WTC11 (cell line): Measurements from ENCODE around the gene EPHX1. TPM values are rescaled to one million over a fixed set of nuclear protein-coding genes. Genes with fewer than 3 reads are reported as not detected.

Source experiments
- ATAC-seq: fragments of 200-7000 bp; cut with Tn5 transposase; 2 replicates; pipeline ENCODE4 v1.10.0; 2021; ENCODE audit warnings: mild to moderate bottlenecking, moderate library complexity
- CTCF ChIA-PET: fragments of 300-600 bp; sonication (Branson Sonifier 250); formaldehyde crosslinking; loops from one replicate; lab custom pipeline; 2021; ENCODE audit warnings: antibody characterized with exemption; lab: Charles Lee
- POLR2A ChIA-PET: fragments of 350-600 bp; sonication (Branson Sonifier 250); formaldehyde crosslinking; loops from one replicate; lab custom pipeline; 2021; ENCODE audit warnings: antibody characterized with exemption; lab: Charles Lee
- DNase-seq: peaks from one replicate; pipeline ENCODE4 v3.0.0; 2021; ENCODE audit warnings: low spot score
- H3K27ac Mint-ChIP-seq: 2 replicates; pipeline ENCODE4 v1.8.0; 2021; ENCODE audit warnings: mixed read lengths
- H3K27me3 Mint-ChIP-seq: 2 replicates; pipeline ENCODE4 v1.8.0; 2021; ENCODE audit warnings: low read depth, mild to moderate bottlenecking, moderate library complexity, mixed read lengths
- H3K36me3 Mint-ChIP-seq: 2 replicates; pipeline ENCODE4 v1.8.0; 2021; ENCODE audit warnings: mixed read lengths
- H3K4me1 Mint-ChIP-seq: 2 replicates; pipeline ENCODE4 v1.8.0; 2022; ENCODE audit warnings: mixed read lengths
- H3K4me3 Mint-ChIP-seq: 2 replicates; pipeline ENCODE4 v1.8.0; 2021; ENCODE audit warnings: mild to moderate bottlenecking, moderate library complexity, mixed read lengths
- H3K9me3 Mint-ChIP-seq: 2 replicates; pipeline ENCODE4 v1.8.0; 2021; ENCODE audit warnings: mixed read lengths
- CREB1 ChIP-seq: sonication (generic); formaldehyde crosslinking; IDR thresholded peaks from 2 replicates; pipeline ENCODE4 v1.8.0; 2023; ENCODE audit warnings: mild to moderate bottlenecking, missing genetic modification reagents
- E2F5 ChIP-seq: sonication (generic); formaldehyde crosslinking; IDR thresholded peaks from 2 replicates; pipeline ENCODE4 v1.8.1; 2022; ENCODE audit warnings: mild to moderate bottlenecking, moderate library complexity, missing genetic modification reagents
- ELF4 ChIP-seq: sonication (generic); formaldehyde crosslinking; IDR thresholded peaks from 2 replicates; pipeline ENCODE4 v1.8.1; 2022; ENCODE audit warnings: low read depth, mild to moderate bottlenecking, moderate library complexity, missing genetic modification reagents
- ETV6 ChIP-seq: sonication (generic); formaldehyde crosslinking; IDR thresholded peaks from 2 replicates; pipeline ENCODE4 v1.8.1; 2022; ENCODE audit warnings: mild to moderate bottlenecking, missing genetic modification reagents
- HMGA2 ChIP-seq: fragments of 250-450 bp; sonication (Bioruptor Pico); IDR thresholded peaks from 2 replicates; pipeline ENCODE4 v1.4.0; 2021; ENCODE audit warnings: mild to moderate bottlenecking, moderate library complexity
- IRF1 ChIP-seq: sonication (generic); formaldehyde crosslinking; IDR thresholded peaks from 2 replicates; pipeline ENCODE4 v1.8.0; 2023; ENCODE audit warnings: missing genetic modification reagents
- MLX ChIP-seq: sonication (generic); formaldehyde crosslinking; IDR thresholded peaks from 2 replicates; pipeline ENCODE4 v1.8.1; 2023; ENCODE audit warnings: mild to moderate bottlenecking, missing genetic modification reagents, moderate library complexity
- OVOL2 ChIP-seq: fragments of 250-450 bp; sonication (Bioruptor Pico); IDR thresholded peaks from 2 replicates; pipeline ENCODE4 v1.9.0; 2021; ENCODE audit warnings: mild to moderate bottlenecking, borderline replicate concordance
- RELA ChIP-seq: sonication (generic); formaldehyde crosslinking; IDR thresholded peaks from 2 replicates; pipeline ENCODE4 v1.8.1; 2022; ENCODE audit warnings: missing genetic modification reagents, mild to moderate bottlenecking, borderline replicate concordance
- SMAD4 ChIP-seq: sonication (generic); formaldehyde crosslinking; IDR thresholded peaks from 2 replicates; pipeline ENCODE4 v1.8.0; 2022; ENCODE audit warnings: mild to moderate bottlenecking, missing genetic modification reagents
- SOX15 ChIP-seq: fragments of 250-450 bp; sonication (Bioruptor Pico); IDR thresholded peaks from 2 replicates; pipeline ENCODE4 v1.9.0; 2021; ENCODE audit warnings: mild to moderate bottlenecking
- TEAD1 ChIP-seq: sonication (generic); formaldehyde crosslinking; IDR thresholded peaks from 2 replicates; pipeline ENCODE4 v1.8.0; 2022; ENCODE audit warnings: mild to moderate bottlenecking, missing genetic modification reagents
- ZNF121 ChIP-seq: sonication (generic); formaldehyde crosslinking; IDR thresholded peaks from 2 replicates; pipeline ENCODE4 v1.8.0; 2023; ENCODE audit warnings: missing genetic modification reagents
- ZNF138 ChIP-seq: sonication (generic); formaldehyde crosslinking; conservative IDR thresholded peaks from 2 replicates; pipeline ENCODE4 v1.8.1; 2022; ENCODE audit warnings: mild to moderate bottlenecking, moderate library complexity, missing genetic modification reagents
- ZNF219 ChIP-seq: sonication (generic); formaldehyde crosslinking; IDR thresholded peaks from 2 replicates; pipeline ENCODE4 v1.8.0; 2023; ENCODE audit warnings: missing genetic modification reagents, mild to moderate bottlenecking, borderline replicate concordance
- ZNF263 ChIP-seq: sonication (generic); formaldehyde crosslinking; IDR thresholded peaks from 2 replicates; pipeline ENCODE4 v1.8.1; 2022; ENCODE audit warnings: low read depth, mild to moderate bottlenecking, moderate library complexity, missing genetic modification reagents
- ZNF281 ChIP-seq: sonication (generic); formaldehyde crosslinking; IDR thresholded peaks from 2 replicates; pipeline ENCODE4 v1.8.0; 2023; ENCODE audit warnings: mild to moderate bottlenecking, missing genetic modification reagents
- ZSCAN18 ChIP-seq: fragments of 250-450 bp; sonication (Bioruptor Pico); IDR thresholded peaks from 2 replicates; pipeline ENCODE4 v2.1.2; 2022; ENCODE audit warnings: mild to moderate bottlenecking, moderate library complexity
- total RNA-seq: library from RNA; stranded (reverse); gene quantifications from 3 replicates; pipeline ENCODE4 v1.2.3, GENCODE V29; 2021
- TF ChIP-seq, protein P1 (sequence below): sonication (generic); formaldehyde crosslinking; IDR thresholded peaks from 2 replicates; pipeline ENCODE4 v1.8.0; 2022; ENCODE audit warnings: mild to moderate bottlenecking, missing genetic modification reagents
- TF ChIP-seq, protein P2 (sequence below): sonication (generic); formaldehyde crosslinking; IDR thresholded peaks from 2 replicates; pipeline ENCODE4 v1.8.0; 2022; ENCODE audit warnings: mild to moderate bottlenecking, missing genetic modification reagents

Gene EPHX1
- total RNA-seq, 1 experiment from 2014 or later = 60.9 TPM

DNA sequence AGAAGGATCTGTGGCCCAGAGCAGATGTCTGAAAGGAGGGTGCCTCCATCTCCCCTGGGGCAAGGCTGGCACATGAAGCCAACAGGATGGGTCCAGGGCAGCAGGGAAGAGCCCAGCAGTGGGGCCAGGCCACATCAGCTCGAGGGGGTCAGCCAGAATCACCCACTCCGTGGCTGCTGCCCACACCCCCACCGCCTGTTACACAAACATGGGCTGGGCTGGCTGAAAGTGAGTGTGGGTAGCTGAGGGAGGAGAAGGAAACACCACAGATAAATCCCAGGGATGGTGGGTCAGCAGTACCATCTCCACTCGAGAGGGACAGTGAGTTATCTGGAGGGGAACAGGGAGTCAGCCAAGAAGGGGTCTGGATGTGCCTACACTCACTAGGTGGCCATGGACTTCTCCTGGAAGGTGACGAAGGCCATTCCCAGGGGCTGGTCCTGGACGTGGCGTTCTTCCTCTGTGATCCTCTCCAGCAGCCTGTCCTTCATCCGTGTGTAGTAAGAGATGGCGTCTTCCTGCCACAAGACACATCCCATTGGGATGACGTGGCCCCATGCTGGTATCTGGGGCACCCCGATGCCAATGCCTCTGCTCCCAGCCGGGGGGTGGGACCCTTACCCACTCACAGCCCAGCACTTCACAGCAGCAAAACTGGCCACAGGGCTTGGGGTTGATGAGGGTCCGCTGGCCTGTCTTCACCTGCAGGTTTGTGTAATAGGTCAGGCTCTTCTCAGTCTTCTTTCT lies 52.1 kb downstream of the EPHX1 start:
- no peak for TF ChIP-seq ETV6
- no peak for TF ChIP-seq ZSCAN18 (CRISPR knock-in tag)
- CTCF ChIA-PET = interaction anchor here (2.3 kb wide), 1 partner anchor 17 kb away, joined by 8 read pairs; no protein-coding TSS in a partner anchor
- POLR2A ChIA-PET = no interaction called here
- no peak overlapping the region for H3K27ac Mint-ChIP-seq
- ATAC-seq = no peak
- H3K9me3 Mint-ChIP-seq = no peaks in the 10 kb centered on the region
- no peak for DNase-seq
- H3K4me1 Mint-ChIP-seq = no peaks in the 10 kb centered on the region
- H3K36me3 Mint-ChIP-seq = peaks cover 74% of the 10 kb centered on the region
- no peak overlapping the region for H3K4me3 Mint-ChIP-seq
- H3K27me3 Mint-ChIP-seq = no peaks in the 10 kb centered on the region

DNA sequence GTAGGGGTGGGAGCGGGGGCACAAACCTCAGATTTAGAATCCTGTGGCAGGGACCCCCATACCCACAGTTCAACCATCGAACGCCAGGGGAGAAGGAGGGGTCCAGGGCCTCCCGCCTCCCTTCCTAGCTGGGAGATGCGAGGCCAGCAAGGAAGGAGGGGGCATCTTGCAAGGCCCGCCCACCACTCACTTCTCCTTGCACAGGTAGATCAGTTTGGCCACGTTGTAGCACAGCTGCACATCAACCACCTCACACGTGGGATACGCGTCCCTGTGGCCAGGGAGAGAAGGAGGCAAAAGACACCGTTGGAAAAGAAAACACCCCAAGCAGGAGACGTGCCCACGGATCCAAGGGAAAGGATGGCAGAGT lies 52.6 kb downstream of the EPHX1 start:
- ChIA-PET CTCF (no interaction called here), POLR2A (no interaction called here)
- Mint-ChIP-seq H3K36me3 (peaks cover 74% of the 10 kb centered on the region), H3K27ac (no peak overlapping the region), H3K4me3 (no peak overlapping the region), H3K27me3 (no peaks in the 10 kb centered on the region), H3K9me3 (no peaks in the 10 kb centered on the region), H3K4me1 (no peaks in the 10 kb centered on the region)
- no peak for DNase-seq
- TF ChIP-seq SOX15 (CRISPR knock-in tag) (no peak), ZNF281 (CRISPR knock-in tag) (no peak), E2F5 (no peak), CREB1 (CRISPR knock-in tag) (no peak), RELA (CRISPR knock-in tag) (no peak), ETV6 (no peak), OVOL2 (CRISPR knock-in tag) (no peak), ELF4 (CRISPR knock-in tag) (no peak), TEAD1 (CRISPR knock-in tag) (no peak), MLX (CRISPR knock-in tag) (no peak)
- TF ChIP-seq, protein P1, sequence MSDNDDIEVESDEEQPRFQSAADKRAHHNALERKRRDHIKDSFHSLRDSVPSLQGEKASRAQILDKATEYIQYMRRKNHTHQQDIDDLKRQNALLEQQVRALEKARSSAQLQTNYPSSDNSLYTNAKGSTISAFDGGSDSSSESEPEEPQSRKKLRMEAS (CRISPR knock-in tag) = no peak
- TF ChIP-seq, protein P2, sequence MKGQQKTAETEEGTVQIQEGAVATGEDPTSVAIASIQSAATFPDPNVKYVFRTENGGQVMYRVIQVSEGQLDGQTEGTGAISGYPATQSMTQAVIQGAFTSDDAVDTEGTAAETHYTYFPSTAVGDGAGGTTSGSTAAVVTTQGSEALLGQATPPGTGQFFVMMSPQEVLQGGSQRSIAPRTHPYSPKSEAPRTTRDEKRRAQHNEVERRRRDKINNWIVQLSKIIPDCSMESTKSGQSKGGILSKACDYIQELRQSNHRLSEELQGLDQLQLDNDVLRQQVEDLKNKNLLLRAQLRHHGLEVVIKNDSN (CRISPR knock-in tag) = no peak
- TF ChIP-seq, all 79 proteins: peak for 0
- ATAC-seq = no peak

DNA sequence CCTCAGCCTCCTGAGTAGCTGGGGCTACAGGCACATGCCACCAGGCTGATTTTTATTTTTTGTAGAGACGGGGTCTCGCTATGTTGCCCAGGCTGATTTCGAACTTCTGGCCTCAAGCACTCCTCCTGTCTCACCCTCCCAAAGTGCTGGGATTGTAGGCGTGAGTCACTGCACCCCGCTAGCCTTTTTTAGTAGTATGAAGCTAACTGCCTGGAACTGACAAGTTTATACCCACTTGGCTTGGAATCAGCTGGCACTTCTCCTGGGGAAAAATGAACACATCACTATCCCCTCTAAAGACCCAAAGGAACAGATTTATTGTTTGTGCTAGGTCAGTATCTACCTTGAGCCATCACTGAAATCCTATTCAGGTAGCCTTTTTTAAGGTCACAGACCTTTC lies 53.2 kb downstream of the EPHX1 start:
- CTCF ChIA-PET = interaction anchor here (0.9 kb wide), 1 partner anchor 124 kb away, joined by 3 read pairs; no protein-coding TSS in a partner anchor
- no peak overlapping the region for H3K27ac Mint-ChIP-seq
- no peak for TF ChIP-seq IRF1 (CRISPR knock-in tag)
- no peak for TF ChIP-seq SMAD4 (CRISPR knock-in tag)
- no peak for TF ChIP-seq MLX (CRISPR knock-in tag)
- no peak for TF ChIP-seq ZNF138
- no peak for TF ChIP-seq OVOL2 (CRISPR knock-in tag)
- no peak for TF ChIP-seq HMGA2 (CRISPR knock-in tag)
- TF ChIP-seq ZNF281 (CRISPR knock-in tag) = no peak
- TF ChIP-seq ZNF219 (CRISPR knock-in tag) = no peak
- no peak for TF ChIP-seq SOX15 (CRISPR knock-in tag)
- no peak for TF ChIP-seq ZNF263 (CRISPR knock-in tag)
- no peak for TF ChIP-seq ZNF121 (CRISPR knock-in tag)

More for the DNA sequence above, 53.2 kb downstream of the EPHX1 start:
- POLR2A ChIA-PET = no interaction called here
- DNase-seq (no peak), ATAC-seq (no peak)
- Mint-ChIP-seq H3K27me3 (no peaks in the 10 kb centered on the region), H3K36me3 (peaks cover 76% of the 10 kb centered on the region), H3K9me3 (no peaks in the 10 kb centered on the region), H3K4me1 (no peaks in the 10 kb centered on the region), H3K4me3 (no peak overlapping the region)
